HG03457 (cell line): ENCODE measurements around the gene ACTN4.

Source experiments
- ATAC-seq: cut with Tn5 transposase; IDR thresholded peaks from one replicate; pipeline ENCODE4 v1.9.1; 2021; ENCODE audit warnings: moderate number of reproducible peaks; ENCODE audit not compliant: unreplicated experiment

ACTN4 gene

DNA sequence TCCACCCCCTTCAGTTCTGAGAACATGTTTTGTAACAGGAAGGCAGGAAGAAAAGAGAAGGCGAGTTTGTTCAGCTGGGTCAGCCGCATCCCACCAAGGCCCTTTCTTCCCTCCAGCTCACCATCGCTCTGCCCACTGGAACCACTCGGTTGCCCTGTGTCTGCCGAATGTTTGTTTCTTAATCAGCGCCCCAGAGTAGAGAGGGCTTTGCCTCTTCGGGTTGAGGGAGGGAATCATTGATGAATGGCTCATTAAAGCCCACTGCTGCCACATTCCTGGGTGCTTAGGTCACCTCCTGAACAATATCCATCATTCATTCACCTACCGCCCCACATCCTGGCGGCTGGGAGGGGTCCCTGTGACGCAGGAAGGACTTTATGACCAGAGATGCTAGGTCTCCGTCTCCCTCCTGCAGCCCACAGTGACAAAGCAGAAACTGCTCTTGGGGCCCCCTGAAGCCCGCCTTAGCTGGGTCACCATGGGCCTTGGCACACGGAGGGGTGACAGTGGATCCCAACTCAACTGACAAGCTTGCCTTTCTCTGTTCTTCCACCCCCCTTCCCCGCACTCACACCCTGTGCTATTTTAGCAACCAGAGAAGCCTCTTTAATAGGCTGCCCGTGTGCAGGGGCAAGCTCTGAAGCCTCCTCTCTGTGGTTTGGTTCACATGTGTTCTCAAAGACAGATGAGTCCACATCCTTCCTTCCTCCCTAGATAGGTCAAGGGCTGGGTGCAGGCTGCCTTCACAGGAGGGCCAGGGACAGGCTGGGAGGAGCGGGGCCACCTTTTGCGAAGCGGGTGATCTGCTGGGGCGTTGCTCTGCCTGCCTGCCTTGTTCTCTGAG is 46.2 kb downstream of the ACTN4 start:
- no peak for ATAC-seq

DNA sequence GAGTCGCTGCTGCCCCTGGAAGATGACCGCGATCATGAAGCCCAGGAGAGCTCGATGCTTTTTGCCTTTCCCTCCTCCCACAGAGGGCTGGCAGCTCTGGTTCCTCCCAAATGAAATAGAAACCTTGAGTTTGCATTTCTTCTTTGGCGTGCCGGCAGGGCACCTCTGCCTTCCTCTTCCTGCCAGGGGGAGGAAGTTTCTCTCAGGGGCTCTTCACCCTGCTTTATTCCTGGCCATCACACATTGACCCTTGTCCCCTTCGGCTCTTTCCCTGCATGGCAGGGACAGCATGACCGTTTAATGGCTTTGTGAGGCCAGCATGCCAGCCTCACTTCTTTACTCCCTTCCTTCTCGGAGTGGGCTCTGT is 47.9 kb downstream of the ACTN4 start:
- ATAC-seq: no peak

DNA sequence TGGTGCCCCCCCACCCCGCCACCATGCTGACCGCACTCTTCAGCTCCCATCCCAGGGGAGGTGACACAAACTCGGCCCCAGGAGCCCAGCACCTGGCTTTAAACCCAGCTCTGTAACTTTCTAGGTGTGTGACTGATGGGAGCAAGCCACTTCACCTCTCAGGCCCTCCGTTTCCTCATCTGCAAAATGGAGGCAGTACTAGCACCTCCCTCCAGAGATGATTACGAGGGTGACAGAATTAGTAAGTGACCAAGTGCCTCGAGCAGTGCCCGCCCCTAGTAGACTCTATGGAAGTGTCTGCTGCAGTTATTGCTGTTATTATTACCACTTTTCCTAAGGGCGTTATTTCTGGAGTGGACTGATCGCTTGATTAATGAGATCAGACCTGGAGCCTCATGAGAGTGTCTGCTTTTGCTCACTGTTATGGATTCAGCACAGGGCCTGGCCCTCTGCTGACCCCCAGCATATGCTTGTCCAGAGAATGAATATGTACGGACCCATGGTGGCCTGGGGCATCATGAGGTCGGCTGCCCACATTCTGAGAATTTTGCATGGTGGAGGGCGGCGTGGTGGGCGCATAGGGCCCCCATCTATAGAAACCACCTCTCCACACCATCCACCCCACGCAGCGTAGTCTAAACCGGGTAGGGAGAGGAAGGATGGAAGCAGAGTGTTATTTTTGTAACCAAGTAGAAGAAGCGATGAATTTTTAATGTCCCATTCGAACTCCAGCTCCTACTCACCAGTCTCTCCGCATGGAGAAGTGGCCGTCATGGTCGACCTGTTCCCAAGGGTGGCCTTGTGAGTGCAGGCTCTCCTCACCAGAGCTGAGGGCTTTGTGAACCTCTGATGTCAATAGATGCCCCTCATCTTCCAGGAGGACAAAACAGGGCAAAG is 48.6 kb downstream of the ACTN4 start:
- no peak for ATAC-seq

DNA sequence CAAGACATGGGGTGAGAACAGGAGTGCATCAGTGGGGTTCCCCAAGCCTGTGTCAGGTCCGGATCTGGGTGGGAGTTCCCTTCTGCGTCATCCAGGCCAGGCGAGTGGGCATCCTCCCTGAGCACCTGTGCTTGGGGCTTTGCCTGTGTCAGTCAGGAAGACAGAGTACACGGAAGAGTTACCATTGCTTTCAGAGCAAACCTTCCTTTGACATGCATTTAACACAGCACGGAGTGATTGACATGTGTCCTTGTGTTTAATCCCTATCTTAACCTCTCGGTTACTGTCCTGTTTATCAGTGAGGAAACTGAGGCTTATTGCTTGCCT is 49.2 kb downstream of the ACTN4 start:
- ATAC-seq: no peak

DNA sequence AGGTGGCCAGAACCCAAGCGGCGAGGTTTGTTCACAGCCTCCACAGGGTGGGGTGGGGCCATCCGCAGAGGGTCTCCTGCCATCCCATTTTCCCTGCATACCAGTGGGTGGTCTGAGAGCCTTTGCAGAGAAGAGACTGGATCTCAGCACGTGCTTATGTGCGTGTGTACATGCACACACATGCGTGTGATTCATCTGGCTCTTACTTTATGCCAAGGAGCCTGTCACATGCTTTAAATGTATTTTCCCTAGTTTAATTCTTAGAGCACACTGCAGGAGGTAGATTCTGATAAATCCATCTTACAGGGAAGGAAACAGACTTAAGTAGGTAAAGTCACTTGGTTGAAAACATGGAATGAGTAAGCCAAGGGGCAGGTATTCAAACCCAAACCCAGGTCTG is 49.7 kb downstream of the ACTN4 start:
- no peak for ATAC-seq

DNA sequence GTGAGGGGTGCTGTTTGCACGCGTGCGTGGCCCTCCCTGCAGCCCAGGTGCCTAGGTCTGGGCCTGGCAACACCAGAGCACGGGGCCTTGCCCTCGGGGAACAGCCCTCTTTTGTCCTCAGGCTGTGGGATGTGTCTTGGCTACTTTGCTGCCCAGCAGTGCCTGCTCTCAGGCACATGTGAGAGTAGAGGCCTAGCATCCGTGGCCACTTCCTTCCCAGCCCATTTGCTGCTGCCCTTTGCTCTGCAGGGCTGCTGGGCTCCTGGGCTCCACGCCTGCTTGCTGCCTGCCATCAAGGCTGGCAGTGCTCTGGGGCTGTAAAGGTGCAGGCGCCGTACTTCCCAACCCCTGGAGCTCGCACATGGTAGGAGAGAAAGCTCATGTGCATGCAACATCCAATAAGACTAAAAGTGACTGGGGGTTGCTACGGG is 50.2 kb downstream of the ACTN4 start:
- ATAC-seq: no peak

DNA sequence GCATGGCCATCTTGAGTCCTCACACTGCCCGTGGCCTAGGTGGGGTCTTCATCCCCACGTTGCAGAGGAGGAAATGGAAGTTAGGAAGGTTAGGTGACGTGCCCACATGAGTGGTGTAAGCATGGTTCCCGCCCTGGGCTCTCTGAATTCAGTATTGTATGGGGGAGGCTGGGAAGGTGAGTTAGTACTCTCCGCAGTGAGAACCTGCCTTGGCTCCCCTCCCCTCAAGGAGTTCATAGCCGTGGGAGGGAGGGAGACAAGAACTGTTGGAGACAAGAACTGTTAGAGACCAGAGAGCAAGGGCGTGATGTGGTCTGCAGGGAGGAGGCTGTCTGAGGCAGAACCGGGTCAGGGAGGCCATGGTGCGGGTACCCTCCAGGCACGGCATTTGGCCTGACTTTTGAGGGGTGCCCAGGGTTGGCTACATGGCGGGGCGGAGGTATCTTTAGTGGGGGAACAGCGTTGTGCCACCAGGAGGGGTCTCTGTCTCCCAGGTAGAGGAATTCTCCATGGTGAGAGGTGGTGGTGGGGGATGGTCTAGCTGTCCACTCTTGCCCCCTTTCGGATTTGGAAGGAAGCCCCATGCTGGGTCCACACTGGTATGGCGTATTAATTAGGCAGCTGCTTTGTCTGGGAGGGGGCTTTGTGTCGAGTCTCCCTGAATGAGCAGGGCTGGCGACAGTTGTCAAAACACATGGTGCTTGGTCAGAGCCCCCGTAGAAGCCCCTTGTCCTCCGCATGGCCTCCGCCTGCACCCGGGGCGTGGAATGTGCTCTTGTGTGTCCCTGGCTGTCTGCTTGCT is 51.0 kb downstream of the ACTN4 start:
- no peak for ATAC-seq

DNA sequence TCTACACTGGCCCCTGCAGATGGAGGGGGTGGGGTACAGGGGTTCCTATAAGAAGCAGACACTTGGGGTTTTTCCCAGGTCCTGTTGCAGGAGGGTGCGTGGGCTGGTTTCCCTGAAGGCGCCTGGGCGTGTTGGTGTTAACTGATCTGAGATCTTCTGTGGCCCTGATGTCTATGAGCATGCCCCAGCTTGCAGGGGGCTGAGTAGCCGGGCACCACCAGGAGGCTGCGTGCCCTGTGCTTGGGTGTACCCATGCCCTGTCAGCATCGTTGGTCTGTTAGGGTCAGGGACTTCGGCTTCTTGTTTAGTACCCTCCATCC is 51.5 kb downstream of the ACTN4 start:
- ATAC-seq: no peak

DNA sequence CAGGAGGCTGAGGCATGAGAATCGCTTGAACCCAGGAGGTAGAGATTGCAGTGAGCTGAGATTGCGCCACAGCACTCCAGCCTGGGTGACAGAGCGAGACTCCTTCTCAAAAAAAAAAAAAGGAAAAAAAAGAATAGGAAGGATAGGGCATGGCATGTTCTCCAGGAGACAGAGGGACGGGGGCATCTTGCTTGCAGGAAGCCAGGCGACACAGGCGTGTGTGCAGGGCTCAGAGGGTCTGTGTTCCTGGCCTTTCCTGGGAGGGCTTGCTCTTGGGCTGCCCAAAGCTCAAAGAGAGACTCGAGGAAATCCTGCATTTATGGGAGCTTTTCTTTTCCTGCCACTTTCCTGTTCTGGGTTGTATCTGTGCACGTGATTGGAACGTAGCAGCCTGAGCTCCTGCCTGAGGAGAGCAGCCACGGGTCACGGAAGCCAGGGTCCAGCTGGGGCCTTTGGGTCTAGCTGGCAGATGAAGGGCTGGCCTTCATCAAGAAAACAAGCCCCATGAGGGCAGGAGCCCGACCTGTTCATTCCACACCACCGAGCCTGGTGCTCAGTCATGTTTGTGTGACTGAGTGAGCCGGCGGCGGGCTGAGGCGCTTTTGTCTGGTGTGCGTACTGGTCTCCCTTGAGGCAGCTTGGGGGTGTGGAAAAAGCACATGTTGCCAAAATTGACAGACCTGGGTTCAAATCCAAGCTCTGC is 52.3 kb downstream of the ACTN4 start:
- no peak for ATAC-seq

DNA sequence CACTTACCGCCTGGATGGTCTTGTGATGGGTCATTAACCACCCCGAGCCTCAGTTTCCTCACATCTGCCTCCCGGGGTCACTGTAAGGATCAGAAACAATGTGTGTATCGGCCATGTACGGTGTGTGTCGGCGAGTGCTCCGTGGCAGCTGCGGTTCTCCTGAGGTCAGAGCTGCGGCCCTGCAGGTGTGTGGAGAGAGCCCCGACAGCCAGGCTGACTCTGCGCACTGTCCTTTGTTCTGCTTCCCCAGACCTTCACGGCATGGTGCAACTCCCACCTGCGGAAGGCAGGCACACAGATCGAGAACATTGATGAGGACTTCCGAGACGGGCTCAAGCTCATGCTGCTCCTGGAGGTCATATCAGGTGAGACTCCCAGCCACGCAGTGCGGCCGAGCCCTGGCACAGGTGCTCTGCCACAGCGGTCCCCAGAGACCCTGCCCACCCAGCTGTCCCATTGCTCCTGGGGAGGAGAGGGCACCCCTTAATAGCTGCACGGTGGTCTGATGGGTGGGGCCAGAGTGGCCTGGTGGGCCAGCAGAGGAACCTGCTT is 53.0 kb downstream of the ACTN4 start:
- no peak for ATAC-seq

DNA sequence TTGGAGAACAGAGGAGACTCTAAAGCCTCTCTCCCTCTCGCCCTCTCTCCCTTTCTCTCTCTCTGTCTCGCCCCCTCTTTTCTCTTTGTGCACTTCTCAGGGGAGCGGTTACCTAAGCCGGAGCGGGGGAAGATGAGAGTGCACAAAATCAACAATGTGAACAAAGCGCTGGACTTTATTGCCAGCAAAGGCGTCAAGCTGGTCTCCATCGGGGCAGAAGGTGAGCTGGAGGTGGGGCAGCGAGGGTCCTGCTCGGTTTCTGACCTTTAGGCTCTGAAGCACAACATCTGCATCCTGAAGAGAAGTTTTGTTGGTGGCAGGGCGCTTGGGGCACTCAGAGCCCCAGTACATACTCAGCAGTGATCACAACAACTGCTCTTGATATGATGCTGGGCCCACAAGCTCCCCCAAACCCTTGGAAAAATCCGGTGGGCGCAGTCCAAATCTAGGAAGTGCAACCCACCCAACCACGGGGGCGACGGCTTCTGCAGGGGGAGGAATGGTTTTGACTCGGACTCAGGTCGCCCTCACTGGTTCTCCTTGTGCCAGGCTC is 53.5 kb downstream of the ACTN4 start:
- ATAC-seq: no peak

DNA sequence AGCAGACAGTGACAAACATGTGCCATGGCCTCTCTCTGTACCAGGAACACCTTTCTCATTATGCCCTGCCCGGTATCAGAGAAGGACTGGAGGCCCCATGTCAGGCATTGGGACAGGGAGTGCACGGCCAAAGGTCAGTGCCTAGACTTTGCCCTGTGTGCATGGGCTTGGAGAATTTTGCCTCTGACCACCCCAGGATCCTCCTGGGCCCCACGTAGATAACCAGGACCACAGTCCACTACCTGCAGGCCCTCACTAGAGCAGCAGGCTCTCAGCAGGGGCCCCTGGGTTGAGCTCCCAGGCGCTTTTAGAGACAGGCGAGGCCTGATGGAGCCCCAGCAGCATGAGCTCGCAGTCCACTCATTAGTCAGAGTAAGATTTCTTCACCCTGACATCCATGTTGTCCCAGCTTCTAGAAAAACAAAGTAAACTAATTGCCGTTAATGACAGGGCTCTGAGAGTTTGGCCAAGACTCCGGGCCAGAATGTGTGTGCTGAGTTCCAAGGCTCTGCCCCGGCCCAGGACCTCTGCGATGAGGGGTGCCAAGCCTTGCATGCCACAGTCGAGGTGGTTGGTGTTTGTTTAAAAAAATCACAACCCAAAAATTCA is 54.1 kb downstream of the ACTN4 start:
- ATAC-seq: no peak

DNA sequence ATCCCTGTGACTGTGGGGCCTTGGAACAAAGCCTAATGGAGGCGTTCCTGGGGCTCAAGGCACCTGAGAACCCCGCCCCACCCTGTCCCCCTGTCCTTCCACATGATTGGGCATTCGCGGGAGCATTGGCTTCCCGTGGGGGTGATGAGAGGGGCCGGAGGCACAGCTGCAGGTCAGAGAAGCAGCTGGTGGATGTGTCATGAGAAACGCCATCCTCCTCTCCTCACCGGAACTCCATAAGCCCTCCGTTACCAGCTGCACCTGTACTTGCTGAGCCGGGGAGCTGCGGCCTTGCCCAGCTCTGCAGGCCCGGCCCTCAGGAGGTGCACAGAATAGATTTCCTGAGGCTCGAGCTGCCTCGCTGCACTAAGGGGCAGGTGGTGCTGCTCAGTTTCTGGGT is 54.8 kb downstream of the ACTN4 start:
- no peak for ATAC-seq

DNA sequence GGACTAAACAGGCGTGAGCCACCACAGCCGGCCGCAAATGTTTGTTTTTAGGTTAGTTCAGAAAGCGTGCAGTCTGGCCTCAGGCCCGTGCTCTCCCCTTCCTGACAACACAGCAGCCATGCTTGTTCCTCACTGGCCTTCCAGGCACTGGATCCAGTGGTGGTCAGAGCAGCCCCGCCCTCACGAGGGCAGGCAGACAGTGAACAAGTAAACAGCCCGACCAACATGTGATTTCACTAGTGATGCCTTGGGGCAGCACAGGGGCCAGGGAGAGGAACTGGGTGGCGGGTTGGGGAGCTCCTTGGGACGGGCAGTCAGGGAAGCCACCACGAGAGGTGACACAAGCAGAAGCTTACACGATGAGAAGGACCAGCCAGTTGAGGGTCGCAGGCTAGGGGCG is 56.1 kb downstream of the ACTN4 start:
- ATAC-seq: no peak

DNA sequence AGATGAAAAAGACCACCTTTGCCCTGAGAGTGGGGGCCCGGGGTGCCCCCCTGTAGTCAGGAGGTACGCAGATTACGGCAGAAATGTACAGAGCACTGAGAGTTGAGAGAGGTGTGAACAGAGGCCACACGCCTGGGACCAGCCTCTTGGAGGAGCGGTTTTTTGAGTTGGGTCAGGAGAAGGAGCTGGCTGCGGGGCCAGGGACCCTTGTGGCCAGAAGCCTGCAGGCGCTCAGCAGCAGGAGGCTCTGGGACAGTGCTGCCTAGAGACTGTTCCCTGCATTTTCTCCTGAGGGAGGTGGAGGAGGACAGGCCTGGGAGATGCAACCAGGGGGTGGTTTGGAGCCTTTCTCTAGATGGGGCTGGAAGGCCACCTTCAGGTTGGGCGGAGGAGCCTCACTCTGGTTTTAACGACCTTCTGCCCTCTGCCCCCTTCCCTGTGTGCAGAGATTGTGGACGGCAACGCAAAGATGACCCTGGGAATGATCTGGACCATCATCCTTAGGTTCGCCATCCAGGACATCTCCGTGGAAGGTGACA is 57.1 kb downstream of the ACTN4 start:
- ATAC-seq: no peak

DNA sequence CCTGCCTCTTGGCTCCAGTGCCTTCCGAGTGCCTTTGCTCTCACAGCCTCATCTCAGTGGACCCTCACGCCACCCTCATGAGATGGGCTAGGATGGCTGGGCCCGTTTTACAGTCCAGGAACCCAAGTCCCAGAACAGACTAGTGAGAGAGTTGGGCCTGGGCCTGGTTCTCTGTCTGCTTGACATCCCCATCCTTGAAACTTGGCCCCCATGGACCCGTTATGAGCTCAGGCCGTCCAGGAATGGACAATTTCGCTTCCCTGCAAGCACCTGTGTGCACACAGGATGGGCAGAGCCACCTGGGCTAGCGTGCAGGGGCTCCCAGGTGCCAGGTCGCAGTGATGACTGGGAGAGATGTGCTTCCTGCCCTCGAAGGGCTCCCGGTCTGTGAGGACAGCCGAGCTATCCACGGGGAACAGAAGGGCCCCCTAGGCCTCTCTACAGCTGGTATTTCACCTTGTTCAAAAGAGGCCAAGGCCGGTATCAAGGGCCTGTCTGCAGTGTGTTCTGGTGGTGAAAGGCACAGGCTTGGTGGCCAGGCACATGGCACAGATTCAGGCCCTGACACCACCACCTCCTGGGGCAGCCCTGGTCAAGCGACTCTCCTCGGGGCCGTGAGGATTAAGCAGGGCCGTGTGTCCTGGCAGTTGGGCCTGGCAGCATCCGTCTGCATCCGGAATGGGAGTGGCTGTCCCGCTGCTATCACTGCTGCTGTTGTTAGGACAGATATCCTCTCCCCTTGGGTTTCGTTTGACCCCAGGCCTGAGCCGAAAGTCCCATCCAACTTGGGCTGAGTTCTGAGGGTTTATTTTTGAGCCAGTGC is 58.0 kb downstream of the ACTN4 start:
- ATAC-seq: no peak

DNA sequence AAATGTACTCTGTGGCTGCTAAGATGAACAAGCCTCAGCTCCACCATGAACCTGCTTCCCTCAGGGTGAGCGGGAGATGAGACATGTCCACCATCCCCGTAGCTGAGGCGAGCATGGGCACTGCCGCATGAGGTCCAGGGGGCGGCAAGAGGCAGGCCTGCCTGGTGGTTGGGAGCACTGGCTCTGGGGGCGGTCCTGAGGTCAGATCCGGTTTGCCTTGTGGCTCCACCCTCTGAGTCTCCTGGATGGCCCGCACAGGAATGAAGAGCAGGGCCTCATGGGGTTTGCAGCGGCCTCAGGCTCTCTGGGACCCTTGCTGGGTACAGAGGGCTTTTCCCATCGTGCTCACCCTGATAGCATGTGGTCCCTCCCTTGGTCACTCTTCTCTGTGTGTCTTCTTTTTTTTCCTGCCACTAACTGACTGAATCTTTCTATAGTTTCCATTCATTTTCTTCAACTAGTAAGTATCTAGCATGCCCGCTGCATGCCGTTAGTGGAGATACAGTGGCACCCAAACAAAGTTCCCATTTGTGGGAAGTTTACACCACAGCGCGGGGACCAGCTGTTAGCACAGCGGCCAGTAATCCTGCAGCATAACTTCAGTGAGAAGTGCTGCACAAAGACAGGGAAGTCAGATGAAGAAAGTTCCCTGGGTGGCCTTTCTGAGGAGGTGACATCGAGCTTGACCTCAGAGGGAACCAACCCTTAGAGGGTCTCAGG is 59.5 kb downstream of the ACTN4 start:
- no peak for ATAC-seq

DNA sequence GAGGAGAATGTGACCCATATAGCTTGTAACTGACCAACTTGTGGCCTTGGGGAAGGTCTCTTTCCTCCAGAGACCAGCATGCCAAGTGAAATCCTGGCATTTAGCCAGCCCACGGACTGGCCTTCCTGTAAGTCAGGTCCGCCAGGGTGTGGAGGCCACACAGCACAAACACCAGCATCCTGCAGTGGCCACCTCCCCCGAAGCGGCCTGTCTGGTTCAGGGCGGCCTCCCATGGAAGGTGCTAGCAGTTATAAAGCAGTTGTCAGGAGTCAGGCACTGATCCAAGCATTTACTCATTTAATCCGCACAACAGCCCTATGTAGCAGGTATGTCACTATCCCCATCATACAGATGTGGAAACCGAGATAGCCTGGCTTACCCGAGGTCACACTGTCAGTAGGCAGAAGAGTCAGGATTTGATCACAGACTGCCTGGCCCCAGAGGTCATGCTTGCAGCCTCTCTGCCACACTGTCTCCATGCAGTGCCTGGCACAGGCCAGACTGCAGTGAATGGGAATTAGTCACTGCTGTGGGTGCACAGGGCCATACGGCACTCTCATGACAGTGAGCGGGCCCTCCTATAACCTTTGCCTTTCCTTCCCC is 60.2 kb downstream of the ACTN4 start:
- no peak for ATAC-seq
